GM19455 (cell line): ENCODE results near the gene TP73.

Source experiments
- ATAC-seq: cut with Tn5 transposase; IDR thresholded peaks from one replicate; pipeline ENCODE4 v1.9.1; 2021; ENCODE audit not compliant: unreplicated experiment

The TP73 gene

DNA sequence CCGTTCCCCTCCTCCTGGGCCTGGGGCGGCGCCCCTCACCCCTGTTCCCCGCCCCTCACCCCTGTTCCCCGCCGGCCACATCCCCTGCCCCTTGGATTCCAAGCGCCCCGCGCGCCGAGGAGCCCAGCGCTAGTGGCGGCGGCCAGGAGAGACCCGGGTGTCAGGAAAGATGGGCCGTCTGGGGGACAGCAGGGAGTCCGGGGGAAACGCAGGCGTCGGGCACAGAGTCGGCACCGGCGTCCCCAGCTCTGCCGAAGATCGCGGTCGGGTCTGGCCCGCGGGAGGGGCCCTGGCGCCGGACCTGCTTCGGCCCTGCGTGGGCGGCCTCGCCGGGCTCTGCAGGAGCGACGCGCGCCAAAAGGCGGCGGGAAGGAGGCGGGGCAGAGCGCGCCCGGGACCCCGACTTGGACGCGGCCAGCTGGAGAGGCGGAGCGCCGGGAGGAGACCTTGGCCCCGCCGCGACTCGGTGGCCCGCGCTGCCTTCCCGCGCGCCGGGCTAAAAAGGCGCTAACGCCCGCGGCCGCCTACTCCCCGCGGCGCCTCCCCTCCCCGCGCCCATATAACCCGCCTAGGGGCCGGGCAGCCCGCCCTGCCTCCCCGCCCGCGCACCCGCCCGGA, at the start of gene TP73:
Gene TP73, plus strand, starts transcription at position 587 of the 618 bp plus-strand sequence. CDS start 29,850 bp downstream, outside the sequence.
- peak; percentile 34 for ATAC-seq

DNA sequence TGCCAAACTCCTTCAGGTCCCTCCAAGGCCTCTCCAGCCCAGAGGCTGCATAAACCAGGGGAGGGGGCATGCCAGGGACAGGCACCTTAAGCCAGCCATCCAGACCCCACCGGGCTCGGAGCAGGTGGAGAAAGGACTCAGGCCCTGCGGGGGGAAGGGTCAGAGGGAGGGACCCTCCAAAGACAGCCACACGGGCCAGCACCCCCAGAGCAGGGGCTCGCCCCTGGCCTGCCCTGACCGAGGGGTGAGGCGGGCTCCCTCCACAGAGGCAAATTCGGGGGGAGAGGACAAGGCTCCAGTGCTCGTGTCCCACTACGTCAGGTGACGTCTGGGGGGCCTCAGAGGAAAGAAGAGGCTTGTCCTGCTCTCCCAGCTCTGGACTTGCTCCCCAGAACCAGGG, 49.2 kb upstream of the TP73 start:
- no peak for ATAC-seq

DNA sequence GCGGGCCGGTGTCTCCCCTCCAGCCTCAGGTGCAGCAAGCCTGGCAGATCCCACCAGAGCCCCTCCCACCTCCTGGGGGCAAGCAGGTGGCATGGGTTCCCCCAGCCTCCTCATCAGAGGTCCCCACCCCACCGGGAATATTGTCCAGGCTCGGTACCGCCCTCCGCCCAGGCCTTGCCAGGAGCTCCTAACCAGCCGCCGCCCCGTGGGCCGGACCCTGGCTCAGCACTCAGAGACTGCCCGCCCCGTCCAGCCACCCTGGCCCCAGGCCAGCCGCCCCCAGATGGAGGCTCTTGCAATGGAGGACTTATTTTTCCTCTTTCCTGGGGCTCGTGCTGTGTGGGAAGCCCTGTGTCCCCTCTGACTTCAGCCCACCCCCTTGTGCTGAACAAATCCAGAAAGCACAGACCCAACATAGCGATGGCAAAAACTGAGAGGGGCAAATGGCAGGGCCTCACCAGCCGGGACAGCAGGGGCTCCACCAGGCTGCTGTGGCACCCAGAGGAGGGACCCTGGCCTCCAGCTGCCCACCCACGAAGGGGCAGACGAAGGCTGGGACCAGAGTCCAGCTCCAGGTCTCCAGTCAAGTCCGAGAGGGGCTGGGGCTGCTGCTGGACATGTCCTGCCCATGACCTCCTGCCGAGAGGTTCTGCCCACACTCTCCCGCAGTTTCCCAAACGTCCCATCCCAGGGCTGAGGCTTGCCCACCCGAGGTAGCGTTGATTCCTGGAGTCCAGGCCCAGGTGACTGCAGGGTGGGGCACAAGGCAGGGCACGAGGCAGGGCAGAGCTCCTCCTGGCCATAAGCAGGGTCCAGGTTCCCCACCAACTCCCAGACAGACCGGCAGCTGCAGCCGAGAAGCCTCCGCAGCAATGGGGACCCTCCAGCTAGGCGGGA, 48.5 kb upstream of the TP73 start:
- ATAC-seq = no peak

DNA sequence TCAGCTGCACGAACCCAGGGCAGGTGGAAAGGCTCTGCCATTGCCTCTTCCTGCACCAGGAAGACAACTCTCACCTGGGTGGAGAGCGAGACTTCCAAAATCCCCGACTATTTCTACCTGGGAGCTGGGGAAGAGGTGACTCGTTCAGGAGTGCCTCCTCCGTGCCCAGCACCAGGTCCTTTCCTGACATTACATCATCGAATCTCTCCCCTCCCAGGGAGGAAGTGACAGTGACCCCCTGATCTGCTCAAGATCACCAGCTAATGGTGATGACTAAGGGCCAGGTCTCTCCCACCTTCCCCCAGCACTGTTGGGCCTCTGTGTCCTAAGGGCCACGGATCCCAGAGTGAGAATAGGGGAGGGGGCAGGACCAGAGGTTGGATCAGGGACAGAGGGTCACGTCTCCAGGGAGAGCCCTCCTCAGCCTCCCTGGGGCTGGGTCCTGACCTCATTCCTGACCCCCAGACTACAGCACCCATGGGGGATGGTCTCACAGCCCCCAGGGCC, 47.8 kb upstream of the TP73 start:
- no peak for ATAC-seq

DNA sequence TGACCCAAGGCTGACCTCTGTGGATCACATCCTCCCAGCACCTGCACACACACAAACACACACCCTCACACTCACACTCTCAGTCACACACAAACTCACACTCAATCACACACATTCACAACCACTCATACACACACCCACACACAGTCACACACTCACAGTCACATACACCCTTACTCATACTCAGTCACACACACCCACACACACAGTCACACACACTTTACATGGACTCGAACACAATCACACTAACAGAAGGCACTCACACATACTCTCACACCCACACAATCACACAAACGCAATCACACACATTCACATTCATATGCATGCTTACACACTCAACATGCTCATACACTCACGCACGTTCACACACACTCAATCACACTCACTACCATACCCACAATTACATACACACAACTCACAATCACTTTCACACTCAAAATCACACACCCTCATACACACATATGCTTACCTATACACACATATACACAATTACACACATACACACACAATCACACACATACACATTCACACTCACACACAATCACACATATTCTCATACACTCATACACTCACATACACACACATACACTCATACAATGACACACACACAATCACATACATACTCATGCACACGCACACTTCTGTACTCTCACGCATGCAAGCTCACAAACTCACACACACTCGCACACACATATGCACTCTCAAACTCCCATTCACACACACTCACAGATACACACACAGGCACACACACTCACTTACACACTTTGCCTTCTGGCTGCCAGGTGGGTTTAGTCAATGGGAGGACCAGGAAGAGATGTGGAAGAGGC, 47.1 kb upstream of the TP73 start:
- ATAC-seq = no peak

DNA sequence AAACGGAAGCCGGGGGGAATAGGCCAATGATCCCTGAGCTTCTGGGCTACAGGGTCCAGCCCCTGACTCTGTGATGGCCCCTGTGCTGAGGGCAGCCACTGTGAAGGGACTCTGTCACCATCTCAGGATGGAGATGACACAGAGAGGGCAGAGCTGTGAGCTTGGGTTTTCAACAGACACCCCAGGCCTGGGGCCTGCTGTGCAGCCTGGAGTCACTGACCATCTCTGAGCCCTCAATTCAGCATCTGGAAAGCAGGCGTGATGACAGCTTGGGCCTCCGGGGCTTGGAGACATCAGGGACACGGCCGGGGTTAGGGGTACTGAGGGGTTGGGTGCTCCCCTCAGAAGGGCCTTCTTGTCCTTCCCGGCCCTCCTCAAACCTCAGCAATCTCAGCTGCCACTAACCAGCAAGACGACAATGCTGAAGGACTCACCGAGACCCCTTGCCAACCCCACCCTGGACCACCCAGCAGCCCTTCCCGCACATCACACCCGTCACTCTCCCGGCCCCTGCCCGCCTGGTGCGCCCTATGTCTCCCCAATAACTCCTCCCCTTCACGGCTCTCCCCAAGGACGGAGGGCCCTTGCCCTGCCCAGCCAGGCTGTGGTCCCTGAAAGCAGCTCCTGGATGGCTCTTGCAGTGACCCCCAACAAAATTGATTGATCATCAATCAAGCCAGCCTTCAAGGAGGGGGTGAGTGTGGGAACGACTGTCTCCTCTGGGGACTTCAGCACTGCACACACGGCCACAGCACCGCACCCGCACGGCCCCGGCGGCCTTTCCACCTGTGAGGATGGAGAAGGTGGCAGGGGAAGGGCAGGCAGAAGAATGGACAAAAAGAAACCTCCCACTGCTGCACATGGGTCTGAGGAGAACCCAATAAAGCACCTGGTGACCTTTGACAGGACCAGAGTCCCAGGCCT, 45.3 kb upstream of the TP73 start:
- ATAC-seq = no peak

DNA sequence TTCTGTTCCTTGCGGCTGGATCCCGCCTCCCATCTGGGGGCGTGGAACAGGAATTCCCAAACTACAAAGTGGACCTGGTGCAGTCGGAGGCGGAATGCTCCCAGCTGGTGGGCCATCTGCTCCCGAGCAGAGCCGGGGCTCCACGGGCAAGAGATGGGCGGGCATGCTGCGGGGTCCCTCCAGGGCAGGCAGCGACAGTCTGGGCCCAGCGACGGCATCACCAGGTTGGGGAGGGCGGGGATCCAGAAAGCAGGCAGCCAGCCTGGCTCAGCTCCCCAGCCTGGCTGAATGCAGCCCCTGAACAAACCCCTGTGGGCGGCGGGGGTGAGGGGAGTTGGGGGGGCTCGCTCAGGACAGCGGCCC, 44.6 kb upstream of the TP73 start:
- no peak for ATAC-seq

DNA sequence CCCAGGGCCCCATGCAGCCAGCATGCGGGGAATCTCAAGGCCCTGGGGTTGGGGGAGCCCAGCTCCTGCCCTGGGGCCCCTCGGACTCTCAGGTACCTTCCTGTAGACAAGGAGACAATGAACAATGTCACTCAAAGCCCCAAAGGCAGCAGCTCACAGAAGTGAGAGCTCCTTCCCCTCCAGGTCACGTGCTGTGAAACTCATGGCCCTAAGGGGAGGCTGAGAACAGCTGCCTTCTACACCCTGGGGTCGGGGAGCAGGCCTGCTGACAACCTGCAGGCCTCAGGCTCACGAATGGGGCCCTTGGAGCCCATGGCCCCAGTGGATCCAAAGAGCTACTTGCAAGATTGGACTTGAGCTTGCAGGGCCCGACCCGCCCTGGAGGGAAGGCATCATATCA, 44.2 kb upstream of the TP73 start:
- ATAC-seq = no peak

DNA sequence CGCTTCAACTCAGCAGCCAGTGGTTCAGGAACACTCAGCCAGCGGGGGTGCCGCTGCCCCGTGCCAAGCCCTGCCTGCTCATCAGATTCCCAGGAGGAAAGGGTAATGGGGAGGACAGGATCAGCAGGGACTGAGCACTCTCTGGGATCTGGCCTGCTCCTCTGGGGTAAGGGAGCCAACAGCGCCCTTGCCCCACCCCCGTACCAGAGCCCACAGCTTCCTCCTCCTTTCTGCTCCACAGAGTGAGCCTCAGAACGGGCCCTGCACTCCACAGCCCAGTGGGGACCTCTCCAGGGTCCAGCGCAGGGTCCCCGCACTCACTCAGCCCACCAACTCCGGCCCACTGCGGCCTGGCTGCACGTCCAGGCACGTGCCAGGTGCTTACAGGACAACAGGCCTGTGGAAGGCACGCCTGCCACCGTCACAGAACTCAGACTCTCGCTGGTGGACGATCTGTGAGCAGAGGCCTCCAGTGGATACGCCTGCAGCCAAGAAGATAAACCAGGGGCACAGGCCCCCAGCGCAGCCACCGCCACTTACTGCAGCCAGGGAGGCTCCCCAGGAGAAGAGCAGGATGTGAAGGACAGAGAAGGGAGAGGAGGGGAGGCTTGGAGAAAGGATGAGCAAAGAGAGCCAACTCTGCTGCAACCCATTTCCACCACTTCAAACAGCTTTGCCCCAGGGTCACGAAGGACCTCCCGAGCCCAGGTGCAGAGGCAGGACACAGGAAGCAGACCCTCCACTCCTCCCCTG, 43.1 kb upstream of the TP73 start:
- no peak for ATAC-seq

DNA sequence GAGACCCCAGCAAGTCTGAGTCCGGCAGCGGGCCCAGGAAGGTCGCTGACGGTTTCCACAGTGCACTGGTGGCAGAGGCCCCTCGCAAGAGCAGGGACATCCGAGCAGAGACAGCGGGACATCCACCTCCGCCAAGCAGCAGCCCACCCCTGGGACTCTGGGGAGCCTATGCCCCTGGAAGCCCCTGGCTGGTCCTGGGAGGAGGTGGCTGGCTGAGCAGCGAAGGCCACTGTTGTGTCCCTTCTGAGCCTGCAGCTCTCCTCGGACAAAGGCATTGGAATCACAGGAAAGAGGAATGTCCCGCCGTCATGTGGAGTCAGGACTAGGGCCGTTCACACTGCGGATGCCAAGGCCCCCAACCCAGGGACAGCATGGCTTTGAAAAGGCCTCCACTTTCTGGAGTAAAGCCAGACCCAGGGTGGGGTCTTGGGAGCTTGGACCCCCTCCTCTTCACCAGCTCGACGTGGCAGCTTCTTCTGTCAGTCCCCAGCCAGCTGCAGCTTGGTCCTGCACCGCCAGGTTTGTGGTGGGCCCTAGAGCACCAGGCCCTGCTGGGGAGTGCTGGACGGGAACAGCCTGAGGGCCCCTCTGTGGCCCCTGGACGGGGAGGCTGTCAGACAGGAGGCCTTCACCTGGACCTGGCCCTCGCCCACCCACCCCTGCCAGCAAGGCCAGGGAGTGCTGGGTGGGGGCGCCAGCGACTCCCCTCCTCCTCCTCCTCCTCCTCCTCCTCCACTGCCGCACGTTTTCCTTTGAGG, 42.4 kb upstream of the TP73 start:
- no peak for ATAC-seq

DNA sequence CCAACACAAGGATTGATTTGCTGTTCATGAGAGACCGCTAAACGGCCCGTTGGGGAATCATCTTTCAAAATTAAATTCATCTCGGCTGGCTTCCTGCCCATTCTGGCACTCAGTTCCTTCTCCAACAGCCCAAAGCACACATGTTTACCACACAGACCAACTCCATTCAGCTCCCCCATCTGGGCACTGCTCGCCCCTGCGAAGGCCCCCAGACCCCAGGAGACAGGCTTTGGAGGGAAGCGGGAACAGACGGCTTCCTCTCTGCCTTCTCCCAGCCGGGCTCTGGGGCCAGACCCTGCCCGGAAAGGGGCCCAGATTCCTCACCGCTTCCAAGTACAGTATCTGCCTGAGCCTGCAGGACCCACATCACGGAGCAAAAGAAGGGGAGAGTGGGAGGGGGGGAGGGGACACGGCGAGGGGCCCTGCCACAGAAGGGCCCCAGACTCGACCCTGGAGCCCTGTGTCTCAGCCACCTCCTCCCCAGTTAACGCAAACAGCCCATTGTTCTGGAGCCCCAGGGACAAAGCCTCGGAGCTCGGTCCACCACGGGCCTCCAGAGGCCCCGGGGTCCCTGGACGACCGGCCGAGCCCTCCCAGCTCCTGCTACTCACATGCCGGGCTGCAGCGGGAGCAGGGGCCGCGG, 41.7 kb upstream of the TP73 start:
- ATAC-seq = no peak

DNA sequence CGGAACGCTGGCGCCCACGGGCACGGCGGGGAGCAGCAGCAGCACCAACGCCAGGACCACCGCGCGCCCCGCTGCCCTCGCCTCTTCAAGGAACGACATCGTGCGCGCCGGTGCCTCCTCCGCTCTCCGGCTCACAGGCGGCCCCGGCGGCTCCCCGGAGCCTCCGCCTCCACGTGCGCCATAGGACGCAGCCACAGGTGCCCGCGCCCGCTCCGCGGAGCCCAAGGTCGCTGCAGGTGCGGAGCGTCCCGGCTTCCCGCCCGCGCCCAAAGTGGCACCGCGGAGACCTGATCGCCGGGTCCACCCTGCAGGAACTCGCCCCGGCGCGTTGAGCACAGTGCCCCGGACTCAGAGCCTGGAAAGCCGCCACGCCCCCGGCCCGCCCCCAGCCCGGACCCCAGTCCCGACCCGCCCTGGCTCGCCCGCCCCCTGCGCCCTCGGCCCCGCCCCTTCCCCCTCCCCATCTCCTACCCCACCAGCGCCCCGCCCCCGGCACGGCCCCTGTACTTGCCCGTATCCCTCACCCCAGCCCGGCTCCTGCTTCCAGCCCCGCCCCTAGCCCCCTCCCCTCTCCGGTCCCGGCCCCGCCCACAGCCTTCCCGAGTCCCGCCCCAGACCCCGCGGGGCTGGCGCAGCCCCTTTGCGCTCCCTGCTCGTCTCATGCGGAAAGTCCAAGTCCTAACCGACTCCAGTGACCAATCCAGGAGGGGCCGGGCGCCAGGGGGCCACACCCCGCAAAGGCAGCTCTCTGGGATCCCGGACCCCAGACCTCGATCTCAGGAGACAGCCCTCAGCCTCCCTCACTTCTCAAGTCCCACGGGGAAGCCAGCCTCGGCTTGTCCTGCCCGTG, 40.9 kb upstream of the TP73 start, which contains the start of gene MEGF6:
Gene MEGF6, minus strand, starts transcription at position 339 of the 850 bp plus-strand sequence. Its CDS starts 240 bp downstream, at position 99.
- ATAC-seq = no peak

DNA sequence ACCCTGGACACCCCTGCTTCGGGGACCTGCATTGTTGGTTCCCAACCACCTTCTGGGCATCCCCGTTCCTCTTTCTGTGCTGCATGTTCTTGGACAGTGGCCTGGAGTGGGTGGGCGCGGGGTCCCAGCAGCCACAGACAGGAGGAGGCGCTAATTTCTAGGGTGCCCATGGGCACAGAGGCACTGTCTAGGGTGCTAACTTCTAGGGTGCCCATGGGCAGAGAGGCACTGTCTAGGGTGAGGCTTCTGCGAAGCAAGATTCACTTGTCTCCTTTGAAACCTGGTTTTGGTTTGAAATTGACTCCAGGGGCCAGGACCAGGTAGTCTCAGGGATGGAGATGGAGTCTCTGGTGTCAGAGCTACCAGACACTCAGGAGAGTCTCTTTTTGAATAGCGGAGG, 40.2 kb upstream of the TP73 start:
- ATAC-seq = no peak

DNA sequence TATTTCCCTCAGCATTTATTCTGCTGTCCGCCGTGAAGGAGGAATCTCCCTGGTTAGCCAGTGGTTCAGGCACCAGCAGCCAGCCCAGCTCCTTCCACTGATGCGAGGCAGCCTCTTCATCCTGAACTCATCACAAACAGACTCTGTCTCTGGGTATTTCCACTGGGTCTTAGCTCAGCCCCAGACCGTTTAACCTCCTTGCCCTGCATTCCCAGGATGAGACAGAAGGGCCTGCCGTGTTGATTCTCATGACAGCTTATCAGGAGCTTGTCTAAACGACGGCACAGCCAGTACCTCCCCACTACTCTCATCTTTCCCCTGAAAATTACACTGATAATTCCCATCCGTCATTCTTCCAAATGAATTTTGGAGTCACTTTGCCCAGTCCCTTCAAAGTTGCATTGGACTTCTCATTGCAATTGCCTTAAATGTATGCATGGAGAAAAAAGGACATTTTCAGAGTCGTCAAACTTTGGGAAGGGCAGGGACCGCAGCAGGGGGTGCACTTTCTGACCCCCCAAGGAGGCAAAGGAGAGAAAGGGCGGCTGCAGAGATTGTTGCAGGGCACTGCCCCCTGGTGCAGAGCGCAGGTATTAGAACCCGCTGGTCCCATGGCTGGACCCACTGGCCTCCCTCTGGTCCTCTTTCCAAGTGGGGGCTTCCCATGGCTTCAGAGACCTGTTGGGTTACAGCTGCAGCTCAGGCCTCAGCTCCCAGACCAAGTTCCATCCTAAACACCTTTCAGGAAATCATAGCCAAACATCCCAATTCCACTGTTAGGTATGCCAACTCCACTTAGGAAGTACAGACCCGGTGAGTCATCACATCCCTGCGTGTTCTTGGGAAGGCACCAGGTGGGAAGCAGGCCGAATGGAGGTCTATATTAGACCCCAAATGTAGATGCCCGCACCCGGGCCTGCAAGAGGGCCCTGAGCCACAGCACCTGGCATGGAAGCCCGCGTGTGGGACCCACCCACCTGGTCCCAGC, 37.3 kb upstream of the TP73 start:
- ATAC-seq = no peak

DNA sequence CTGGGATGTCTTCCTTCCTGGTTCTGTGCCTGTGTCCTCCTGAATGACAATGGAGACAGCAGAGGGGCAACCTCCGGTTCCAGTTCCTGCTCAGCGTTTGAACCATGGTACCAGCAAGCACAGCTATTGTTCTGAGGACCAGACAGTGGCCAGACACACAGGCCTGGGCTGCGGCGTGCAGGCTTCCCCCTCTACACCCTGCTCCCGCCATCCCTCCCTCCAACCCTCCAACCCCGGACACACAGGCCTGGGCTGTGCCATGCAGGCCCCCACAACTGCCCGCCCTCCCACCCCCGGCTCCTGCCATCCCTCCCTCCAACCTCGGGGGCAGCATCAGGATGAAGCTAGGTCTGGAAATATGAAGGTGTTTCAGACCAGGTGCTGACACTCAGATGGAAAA, 35.5 kb upstream of the TP73 start:
- ATAC-seq = no peak

DNA sequence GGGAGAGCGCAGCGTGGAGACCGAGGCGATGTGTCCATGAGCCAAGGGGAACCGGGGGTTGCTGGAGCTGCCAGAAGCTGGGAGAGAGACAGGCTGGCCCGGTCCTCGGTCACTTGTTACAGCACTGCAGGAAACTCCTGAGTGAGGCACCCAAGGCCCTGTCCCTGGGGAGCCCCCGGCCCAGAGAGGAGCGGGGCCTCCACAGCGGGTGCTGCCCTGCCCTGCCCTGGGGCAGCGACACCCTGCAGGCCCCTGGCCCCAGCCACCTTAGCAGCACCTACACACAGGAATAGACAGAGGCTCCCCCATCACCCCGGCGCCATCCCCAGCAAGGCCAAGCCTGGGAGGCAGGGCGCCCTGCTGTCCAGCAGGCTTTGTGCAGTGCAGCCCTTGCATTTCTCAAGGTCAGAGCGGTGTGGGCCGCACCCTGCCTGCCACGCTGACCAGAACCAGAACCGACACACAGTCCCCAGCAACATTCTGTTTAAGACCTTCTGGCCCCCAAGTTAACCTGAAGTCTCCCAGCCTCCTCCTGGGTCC, 34.4 kb upstream of the TP73 start:
- no peak for ATAC-seq
